HG03103 (cell line): ENCODE data around the gene MYH7B.

ENCODE experiments used
- ATAC-seq: cut with Tn5 transposase; IDR thresholded peaks from one replicate; pipeline ENCODE4 v1.9.1; 2021; ENCODE audit warnings: low read depth; ENCODE audit not compliant: unreplicated experiment

Gene MYH7B

DNA sequence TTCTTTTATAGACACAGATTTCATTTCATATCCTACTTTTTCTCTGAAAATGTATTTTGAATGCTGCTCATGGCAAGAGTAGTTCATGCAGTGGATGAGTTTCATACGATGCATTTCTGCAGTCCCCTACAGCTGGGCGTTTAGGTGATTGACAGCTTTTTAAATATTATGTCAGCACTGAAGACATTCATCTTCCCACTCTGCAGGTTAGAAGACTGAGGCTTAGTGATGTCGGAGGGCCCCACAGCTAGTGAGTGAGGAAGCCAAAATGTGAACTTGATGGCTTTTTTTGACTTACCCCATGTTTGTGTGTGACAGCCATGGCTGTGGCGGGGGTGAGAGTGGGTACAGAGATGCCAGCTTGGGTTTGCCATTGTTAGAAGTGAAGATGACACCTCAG, 33.5 kb downstream of the MYH7B start:
- ATAC-seq: no peak

DNA sequence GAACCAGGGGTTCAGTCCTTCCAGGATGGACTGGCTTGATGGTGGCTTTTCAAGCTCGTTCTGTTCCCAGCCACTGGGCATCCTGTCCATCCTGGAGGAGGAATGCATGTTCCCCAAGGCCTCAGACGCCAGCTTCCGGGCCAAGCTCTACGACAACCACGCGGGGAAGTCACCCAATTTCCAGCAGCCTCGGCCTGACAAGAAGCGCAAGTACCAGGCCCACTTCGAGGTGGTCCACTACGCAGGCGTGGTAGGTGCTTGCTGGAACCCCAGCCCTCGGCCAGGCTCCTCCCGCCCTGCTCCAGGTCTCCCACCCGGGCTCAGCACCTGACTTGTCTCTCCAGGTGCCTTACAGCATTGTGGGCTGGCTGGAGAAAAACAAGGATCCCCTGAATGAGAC, 34.0 kb downstream of the MYH7B start:
- no peak for ATAC-seq

DNA sequence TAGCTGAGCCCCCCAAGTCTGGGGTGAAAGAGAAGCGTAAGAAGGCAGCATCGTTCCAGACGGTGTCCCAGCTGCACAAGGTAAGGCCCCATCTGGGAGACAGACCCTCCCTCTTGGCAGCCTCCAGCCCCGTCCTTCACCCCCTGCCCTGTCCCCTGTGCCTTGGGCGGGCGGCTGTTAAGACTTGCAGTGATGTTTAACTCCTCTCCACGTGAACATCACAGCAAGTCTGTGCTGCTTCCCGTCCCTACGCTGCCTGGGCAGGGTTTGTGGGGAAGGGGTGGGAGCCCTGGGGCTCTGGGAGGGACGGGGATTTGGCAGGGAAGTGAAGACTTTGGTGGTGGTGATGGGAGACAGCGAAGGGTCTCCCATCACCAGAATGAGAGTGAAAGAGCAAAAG, 34.6 kb downstream of the MYH7B start:
- no peak for ATAC-seq

DNA sequence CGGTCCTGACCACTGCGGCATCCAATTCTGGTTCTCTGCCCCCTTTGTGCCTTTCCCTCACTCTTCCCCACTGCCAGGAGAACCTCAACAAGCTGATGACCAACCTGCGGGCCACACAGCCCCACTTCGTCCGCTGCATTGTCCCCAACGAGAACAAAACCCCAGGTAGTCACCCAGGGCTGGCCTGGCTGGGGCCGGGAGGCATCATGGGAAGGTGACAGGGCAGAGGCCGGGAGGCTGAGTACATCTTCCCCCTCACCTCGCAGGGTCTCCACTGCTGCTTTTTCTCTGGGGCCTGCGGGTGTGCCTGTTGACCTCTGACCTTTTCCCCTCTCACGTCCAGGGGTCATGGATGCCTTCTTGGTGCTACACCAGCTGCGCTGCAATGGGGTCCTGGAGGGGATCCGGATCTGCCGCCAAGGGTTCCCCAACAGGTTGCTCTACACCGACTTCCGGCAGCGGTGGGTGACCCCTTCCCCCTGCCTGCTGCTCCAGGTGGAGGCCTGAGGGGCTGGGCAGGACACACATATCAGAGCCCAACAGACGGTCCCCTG, 35.1 kb downstream of the MYH7B start:
- no peak for ATAC-seq

DNA sequence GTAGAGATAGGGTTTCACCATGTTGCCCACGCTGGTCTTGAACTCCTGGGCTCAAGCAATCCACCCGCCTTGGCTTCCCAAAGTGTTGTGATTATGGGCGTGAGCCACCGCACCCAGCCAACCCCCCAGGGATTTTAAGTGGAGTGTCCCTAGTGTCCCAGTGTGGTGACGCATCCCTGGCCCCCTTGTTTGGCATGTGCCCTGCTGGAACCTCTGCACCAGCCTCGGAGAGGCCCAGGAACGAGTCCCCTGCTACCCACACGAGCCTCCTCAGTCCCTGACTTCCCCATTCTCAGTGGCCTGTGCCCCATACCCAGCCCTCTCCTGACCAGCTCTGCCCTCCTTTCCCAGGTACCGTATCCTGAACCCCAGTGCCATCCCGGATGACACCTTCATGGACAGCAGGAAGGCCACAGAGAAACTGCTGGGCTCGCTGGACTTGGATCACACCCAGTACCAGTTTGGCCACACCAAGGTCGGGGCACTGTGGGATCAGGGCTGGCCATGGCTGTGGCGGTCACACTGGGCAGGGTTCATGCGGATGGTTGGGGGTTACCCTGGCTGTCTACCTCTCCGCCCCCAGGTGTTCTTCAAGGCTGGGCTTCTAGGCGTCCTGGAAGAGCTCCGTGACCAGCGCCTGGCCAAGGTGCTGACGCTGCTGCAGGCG, 37.2 kb downstream of the MYH7B start:
- no peak for ATAC-seq

DNA sequence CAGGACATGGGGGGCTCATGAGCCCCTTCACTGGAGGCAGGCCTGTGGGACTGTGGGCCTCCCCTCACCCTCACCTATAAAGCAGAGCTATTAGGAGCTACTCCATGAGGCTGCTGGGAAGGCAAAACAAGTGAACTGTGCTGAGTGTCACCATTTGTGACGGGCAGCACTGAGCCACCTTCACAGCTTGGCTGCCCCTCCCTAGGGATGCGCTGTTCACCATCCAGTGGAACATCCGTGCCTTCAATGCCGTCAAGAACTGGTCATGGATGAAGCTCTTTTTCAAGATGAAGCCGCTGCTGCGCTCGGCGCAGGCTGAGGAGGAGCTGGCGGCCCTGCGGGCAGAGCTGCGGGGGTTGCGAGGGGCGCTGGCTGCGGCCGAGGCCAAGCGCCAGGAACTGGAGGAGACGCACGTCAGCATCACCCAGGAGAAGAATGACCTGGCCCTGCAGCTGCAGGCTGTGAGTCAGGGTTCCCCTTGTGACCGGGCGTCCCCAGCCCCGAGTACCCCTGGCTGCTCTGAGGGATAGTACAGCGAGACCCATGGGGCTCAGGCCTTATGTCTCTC, 38.4 kb downstream of the MYH7B start:
- ATAC-seq: no peak

DNA sequence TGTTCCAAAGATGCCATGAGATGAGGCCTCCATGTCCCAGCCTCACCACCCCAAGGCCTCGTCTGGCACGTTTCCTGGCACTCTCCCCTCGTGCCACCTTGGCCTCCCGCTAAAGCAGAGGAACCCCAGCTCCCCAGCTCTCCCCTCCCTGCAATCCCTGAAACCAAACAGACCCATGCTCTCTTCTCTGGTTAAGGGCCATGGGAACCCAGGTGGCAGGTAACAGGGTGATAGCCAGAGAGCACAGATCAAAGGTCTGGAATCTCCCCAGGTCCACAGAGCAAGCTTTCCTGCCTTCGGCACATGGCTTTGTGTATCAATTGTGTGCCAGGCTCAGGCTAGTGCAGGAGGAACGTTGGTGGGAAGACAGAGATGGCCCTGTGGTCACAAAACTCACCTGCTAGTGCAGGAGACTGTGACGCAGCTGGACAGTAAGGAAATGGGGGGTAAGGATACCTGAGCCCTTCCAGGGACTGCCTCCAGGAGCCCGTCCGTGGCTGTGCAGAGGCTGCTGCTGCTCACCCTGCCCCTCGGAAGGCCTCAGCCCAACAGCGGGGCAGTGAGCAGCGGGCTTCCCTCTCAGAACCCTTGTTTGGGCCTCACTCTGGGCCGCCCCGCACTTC, 39.0 kb downstream of the MYH7B start:
- no peak for ATAC-seq

DNA sequence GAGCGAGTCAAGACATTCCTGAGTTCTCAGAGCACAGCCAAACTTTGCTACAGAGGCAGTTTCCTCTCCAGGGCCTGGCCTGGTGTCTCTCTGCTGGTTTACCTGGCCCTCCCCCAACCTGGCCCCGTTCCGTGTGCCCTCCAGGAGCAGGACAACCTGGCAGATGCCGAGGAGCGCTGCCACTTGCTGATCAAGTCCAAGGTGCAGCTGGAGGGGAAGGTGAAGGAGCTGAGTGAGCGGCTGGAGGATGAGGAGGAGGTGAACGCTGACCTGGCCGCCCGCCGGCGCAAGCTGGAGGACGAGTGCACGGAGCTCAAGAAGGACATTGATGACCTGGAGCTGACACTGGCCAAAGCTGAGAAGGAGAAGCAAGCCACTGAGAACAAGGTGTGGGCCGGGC, 39.5 kb downstream of the MYH7B start:
- no peak for ATAC-seq

DNA sequence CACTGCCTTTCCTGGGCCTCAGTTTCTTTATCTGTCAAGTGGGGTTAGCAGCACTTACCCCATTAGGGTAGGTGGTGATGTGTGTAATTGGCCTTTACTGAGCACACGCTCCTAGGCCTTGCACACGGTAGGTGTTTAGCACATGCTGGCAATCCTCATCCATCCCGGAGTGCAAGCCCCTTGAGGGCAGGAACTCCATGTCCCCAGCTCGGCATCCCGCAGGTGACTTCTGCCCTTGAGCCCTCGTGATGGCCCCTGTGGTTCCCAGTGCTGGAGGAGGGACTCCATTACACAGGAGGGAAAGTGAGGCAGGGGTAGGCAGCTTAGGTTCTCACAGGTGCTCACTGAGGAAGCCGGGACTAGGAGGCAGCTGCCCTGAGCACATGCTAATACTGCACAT, 40.0 kb downstream of the MYH7B start:
- ATAC-seq: no peak

DNA sequence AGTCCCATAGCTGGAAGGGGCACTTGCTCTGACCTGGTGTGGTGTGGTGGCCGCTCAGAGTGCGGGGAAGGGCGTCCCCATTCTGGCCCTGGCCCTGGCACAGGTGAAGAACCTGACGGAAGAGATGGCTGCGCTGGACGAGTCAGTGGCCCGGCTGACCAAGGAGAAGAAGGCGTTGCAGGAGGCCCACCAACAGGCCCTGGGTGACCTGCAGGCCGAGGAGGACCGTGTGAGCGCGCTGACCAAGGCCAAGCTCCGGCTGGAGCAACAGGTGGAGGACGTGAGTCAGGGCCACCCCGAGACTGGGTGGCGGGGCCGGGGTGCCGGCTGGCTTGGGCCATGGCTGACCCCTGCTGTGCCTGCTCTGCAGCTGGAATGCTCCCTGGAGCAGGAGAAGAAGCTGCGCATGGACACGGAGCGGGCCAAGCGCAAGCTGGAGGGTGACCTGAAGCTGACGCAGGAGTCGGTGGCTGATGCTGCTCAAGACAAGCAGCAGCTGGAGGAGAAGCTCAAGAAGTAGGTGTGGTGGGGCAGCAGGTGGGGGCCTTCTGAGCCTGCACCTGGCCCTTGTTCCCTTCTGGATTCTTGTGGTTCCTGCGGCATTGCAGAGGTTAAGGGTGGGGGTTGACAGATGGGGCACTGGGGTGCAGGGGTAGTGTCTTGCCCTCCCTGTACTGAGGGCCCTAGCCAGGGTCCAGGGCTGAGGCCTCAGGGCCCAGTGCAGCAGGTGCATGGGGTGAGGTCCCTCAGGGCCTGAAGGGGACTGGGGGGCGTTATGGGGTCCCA, 40.8 kb downstream of the MYH7B start:
- no peak for ATAC-seq

DNA sequence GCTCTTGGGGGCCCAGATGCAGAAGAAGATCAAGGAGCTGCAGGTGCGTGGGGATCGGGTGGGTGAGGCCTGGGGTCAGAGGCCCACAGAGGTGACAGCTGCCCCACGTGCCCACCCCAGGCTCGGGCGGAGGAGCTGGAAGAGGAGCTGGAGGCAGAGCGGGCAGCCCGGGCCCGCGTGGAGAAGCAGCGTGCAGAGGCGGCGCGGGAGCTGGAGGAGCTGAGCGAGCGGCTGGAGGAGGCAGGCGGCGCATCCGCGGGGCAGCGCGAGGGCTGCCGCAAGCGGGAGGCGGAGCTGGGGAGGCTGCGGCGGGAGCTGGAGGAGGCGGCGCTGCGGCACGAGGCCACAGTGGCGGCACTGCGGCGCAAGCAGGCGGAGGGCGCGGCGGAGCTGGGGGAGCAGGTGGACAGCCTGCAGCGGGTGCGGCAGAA, 41.5 kb downstream of the MYH7B start:
- no peak for ATAC-seq

DNA sequence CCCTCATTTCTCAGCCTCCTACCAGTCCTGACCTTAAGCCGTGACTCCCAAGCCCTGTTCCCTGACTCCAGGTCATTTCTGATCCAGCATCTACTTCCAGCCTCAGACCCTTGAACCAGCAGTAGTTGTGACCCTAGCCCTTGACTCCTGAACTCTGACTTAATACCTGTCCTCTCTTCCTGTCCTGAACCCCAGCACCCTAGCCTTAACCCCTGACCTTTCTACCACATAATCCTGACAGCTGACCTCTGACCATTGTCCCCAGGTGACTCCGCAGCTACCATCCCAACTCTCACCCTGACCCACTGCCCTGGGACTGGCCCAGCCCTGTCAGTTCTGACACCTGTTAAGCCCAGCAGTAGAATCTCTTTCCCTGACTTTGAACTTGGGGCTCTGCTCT, 42.1 kb downstream of the MYH7B start:
- ATAC-seq: no peak

DNA sequence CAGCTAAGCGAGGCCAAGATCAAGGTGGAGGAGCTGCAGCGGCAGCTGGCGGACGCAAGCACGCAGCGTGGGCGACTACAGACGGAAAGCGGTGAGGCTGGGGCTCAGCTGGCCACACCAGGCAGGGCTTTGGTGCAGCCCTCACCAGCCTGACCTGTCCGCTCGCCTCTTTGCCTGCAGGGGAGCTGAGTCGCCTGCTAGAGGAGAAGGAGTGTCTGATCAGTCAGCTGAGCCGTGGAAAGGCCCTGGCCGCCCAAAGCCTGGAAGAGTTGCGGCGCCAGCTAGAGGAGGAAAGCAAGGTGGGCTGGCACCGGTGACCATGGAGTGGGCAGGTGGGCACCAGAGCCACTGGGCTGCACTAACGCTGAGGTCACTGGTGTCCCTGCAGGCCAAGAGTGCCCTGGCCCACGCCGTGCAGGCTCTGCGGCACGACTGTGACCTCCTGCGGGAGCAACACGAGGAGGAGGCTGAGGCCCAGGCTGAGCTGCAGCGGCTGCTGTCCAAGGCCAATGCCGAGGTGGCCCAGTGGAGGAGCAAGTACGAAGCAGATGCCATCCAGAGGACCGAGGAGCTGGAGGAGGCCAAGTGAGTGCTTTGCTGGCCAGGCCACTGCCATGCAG, 42.8 kb downstream of the MYH7B start:
- no peak for ATAC-seq

DNA sequence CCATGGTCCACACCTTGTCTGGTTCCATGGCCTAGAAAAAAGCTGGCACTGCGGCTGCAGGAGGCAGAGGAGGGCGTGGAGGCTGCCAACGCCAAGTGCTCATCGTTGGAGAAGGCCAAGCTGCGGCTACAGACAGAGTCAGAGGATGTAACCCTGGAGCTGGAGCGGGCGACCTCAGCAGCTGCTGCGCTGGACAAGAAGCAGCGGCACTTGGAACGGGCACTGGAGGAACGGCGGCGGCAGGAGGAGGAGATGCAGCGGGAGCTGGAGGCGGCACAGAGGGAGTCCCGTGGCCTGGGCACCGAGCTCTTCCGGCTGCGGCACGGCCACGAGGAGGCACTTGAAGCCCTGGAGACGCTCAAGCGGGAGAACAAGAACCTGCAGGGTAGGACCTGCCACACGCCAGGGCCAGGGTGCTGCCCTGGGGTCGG, 43.4 kb downstream of the MYH7B start:
- no peak for ATAC-seq

DNA sequence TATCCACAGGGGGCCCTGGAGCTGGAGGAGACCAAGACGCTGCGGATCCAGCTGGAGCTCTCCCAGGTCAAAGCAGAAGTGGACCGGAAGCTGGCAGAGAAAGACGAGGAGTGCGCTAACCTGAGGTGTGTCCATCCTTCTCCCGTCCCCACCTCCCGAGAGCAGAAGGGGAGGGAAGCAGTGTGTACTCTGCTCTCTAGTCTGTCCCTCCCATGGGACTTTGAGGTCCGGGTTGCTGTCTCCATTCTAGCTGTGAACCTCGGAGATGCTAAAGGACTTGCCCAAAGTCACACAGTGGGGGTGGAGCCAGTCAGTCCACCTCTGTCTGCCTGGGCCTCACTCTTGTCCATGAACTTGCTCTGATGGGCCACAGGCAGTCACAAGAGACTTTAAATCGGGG, 44.1 kb downstream of the MYH7B start:
- ATAC-seq: no peak

DNA sequence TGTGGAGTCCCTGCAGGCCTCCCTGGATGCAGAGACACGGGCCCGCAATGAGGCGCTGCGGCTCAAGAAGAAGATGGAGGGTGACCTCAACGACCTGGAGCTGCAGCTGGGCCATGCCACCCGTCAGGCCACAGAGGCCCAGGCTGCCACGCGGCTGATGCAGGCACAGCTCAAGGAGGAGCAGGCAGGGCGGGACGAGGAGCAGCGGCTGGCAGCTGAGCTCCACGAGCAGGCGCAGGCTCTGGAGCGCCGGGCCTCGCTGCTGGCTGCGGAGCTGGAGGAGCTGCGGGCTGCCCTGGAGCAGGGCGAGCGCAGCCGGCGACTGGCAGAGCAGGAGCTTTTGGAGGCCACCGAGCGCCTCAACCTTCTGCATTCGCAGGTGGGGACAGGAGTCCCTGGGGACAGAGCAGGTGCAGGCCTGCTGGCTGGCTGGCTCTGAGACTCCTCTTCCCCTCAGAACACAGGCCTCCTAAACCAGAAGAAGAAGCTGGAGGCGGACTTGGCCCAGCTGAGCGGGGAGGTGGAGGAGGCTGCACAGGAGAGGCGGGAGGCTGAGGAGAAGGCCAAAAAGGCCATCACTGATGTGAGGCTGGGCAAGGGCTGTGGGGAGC, 44.7 kb downstream of the MYH7B start:
- ATAC-seq: no peak

DNA sequence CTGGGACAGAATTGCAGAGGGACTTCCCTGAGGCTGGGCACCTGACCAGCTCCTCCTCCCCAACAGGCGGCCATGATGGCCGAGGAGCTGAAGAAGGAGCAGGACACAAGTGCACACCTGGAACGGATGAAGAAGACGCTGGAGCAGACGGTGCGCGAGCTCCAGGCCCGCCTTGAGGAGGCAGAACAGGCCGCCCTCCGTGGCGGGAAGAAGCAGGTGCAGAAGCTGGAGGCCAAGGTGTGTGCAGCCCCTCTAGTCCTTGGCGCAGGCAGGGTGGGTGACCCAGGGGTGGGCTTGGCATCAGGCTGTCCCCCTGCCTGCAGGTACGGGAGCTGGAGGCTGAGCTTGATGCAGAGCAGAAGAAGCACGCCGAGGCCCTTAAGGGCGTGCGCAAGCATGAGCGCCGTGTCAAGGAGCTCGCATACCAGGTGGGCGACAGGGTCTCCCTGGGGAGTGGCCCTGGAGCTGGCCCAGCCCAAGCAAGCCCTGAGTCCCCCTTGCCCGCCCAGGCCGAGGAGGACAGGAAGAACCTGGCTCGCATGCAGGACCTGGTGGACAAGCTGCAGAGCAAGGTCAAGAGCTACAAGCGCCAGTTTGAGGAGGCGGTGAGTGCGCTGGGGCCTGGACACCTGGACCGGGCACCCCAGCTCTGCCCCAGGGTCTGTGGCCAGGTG, 45.4 kb downstream of the MYH7B start:
- no peak for ATAC-seq

DNA sequence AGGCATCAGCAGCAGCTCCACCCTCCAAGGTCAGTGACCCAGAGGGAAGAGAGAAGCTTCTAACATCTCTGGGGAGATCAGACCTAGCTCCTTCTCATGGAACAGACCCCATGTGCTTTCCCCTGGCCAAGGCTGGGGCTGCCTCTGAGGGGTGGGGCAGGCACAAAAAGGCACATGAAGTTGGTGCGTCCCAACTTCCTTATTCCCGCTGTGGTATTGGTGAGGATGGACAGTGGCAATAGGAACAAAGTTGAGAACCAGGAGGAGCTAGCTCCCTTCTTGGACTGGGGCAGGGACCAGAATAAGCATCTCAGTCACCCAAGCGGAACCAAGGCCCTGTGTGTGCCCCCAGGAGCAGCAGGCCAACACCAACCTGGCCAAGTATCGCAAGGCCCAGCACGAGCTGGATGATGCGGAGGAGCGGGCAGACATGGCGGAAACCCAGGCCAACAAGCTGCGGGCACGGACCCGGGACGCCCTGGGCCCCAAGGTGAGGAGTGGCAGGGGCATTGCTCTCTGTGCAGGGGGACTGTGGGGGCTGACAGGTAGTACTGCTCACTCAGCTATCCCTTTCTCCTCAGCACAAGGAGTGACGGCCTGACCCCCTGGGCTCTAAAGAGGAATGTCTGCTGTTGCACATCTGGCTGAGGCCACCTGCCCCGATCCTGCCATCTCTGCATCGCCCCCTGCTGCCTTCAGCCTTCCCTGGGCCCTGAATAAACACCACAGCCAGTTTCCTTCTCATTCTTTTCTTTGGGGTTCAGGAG, 46.1 kb downstream of the MYH7B start:
- ATAC-seq: no peak
